ENCODE measurements around the gene SORCS2.

GRCh38 chr4:7526929-7527535, 334.7 kb downstream of the SORCS2 start:
- TF ChIP-seq, protein P1, sequence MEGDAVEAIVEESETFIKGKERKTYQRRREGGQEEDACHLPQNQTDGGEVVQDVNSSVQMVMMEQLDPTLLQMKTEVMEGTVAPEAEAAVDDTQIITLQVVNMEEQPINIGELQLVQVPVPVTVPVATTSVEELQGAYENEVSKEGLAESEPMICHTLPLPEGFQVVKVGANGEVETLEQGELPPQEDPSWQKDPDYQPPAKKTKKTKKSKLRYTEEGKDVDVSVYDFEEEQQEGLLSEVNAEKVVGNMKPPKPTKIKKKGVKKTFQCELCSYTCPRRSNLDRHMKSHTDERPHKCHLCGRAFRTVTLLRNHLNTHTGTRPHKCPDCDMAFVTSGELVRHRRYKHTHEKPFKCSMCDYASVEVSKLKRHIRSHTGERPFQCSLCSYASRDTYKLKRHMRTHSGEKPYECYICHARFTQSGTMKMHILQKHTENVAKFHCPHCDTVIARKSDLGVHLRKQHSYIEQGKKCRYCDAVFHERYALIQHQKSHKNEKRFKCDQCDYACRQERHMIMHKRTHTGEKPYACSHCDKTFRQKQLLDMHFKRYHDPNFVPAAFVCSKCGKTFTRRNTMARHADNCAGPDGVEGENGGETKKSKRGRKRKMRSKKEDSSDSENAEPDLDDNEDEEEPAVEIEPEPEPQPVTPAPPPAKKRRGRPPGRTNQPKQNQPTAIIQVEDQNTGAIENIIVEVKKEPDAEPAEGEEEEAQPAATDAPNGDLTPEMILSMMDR (IDR thresholded peaks at IDR 0.05): no peak
- TF ChIP-seq POLR2A (IDR thresholded peaks at IDR 0.05): no peak

Measured in esophagus squamous epithelium (tissue), 4 donors.